GM12873 (cell line): Measurements from ENCODE around the gene IL16.

Experiments
- TF ChIP-seq, protein P1 (sequence below): IDR thresholded peaks from 2 replicates; pipeline ENCODE4 v1.5.1; 2012; ENCODE audit warnings: low read depth, mild to moderate bottlenecking, moderate library complexity, low read length, control low read depth; ENCODE audit not compliant: insufficient read depth; ENCODE audit errors: missing control alignments

Gene IL16

DNA sequence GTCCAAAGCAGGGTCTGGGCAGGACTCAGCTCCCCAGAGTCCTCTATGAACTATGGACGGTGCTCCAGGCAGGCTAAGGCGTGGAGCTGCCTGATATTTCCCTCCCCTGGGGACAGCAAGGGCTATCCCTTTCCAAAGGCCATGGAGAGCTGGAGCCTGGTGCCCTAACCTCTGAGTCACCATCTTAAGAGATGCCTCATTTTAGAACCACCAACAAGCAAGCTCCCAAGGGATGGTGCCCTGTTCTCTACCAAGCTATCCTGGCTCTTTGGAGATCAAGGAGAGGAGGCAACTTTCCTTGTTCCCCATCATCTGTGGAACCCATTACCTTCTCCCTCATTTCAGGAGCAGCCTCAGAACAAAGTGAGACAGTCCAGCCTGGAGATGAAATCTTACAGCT, 111.6 kb downstream of the IL16 start:
- TF ChIP-seq, protein P1, sequence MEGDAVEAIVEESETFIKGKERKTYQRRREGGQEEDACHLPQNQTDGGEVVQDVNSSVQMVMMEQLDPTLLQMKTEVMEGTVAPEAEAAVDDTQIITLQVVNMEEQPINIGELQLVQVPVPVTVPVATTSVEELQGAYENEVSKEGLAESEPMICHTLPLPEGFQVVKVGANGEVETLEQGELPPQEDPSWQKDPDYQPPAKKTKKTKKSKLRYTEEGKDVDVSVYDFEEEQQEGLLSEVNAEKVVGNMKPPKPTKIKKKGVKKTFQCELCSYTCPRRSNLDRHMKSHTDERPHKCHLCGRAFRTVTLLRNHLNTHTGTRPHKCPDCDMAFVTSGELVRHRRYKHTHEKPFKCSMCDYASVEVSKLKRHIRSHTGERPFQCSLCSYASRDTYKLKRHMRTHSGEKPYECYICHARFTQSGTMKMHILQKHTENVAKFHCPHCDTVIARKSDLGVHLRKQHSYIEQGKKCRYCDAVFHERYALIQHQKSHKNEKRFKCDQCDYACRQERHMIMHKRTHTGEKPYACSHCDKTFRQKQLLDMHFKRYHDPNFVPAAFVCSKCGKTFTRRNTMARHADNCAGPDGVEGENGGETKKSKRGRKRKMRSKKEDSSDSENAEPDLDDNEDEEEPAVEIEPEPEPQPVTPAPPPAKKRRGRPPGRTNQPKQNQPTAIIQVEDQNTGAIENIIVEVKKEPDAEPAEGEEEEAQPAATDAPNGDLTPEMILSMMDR, result no peak

DNA sequence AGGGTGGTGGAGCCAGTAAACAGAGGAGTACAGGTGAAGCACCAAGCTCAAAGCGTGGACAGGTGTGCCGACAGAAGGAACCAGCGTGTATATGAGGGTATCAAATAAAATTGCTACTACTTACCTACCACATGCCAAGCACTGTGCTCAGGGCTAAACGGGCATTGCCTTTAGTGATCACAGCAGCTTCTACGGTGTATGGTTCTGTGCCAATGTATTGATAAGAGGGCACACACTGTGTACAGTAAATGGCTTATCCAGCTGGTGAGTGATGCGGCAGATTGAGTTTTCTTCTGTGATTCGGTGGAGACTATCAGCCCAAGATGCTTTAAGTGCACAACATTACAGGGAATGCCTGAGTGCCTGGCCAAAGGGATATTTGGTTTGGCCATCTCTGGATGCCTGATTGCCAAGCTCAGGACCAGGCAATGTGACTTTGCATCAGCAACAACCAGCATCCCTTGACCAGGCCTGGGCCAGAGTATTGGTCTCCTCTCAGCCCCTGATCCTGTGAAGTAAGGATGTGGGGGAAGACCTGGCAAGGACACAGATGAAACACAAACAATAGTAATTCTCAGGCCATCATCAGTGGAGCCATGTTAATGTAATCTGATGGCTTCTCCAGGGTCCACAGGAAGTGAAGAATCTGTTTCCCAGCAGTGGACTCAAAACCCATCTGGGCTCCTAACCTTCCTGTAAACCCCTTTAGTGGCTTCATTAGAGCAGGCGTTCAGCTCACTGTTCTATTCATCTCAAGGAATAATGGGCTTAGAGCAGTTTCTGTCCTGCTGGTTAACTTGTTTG, 113.2 kb downstream of the IL16 start:
- TF ChIP-seq, protein P1, result no peak

GRCh38 chr15:81310480-81310879, 113.8 kb downstream of the IL16 start:
- TF ChIP-seq, protein P1, result no peak

- TF ChIP-seq, protein P1, result no peak
These were observed 115.2 kb downstream of the IL16 start for GRCh38 chr15:81311752-81312464.

- TF ChIP-seq, protein P1, result no peak
These were observed 116.3 kb downstream of the IL16 start for GRCh38 chr15:81312790-81313543.

DNA sequence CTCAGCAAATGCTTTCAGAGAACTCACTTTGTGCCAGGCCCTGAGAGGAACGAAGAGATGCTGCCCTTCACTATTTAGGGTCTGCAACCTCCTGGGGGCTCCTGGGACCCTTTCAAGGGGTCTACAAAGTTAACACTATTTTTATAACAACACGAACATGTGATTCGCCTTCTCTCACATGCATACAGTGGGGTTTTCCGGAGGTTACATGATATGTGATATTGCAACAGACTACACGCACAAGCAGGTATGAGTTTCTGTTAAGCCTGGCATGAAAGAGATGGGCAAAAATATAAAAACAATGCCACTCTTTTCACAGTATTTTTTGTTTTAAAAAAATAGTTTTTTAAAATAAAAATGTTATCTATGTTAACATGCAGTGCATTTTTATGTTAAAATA, 117.0 kb downstream of the IL16 start:
- TF ChIP-seq, protein P1, result no peak

DNA sequence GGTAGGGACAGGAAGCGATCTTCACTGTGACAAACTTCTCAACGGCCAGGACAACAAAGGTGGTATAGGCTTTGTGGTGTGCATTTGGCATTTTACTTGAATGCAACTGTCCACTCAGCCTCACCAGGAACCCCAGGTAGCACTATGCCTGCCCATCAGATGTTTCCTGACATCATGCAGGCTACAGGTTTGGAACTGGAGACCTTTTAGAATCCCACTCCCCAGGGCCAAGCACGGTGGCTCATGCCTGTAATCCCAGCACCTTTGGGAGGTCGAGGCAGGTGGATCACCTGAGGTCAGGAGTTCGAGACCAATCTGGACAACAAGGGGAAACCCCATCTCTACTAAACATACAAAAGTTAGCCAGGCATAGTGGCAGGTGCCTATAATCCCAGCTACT, 117.7 kb downstream of the IL16 start:
- TF ChIP-seq, protein P1, result no peak
